Measurements from ENCODE around the gene CD58.

DNA sequence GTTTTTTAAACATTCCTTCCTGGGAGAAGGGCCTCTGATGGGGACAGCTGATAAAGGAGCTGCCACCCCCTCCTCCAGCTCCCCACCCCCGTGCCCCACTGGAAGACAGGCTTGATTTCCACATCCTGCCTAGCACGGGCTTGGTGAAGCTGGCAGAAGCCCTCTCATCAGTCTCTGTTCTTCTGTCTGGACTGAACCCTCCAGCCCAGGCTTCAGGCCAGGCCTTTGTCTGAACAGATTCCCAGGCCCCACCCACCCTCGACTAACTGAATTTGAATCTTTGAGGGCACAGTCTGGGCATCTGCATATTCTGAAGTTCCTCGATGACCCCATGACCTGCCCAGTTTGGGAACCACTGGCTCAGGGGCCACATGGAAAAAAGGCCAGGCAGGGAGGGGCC is 75.3 kb downstream of the CD58 start:
- no peak for TF ChIP-seq CTCF (conservative IDR thresholded peaks at IDR 0.05; ENCODE audit: low read depth, low read length)
- TF ChIP-seq EZH2 (IDR thresholded peaks at IDR 0.05; ENCODE audit: borderline replicate concordance, low read depth, low read length, poor library complexity, severe bottlenecking), result no peak

Measured in A673 (cell line).